Stomach (tissue), 9 donors: ENCODE data around the gene MARK1. TPM values are rescaled to one million over a fixed set of nuclear protein-coding genes. Genes with fewer than 3 reads are reported as not detected.

Experiments
- DNase-seq, 2 donors: peaks; one replicate each; pipeline versions ENCODE4 v3.0.0 to v3.0.0-alpha.2; 2013 to 2019
- H3K27ac ChIP-seq, 5 donors: fragments of 200-600 bp in 4 of 5; sonication (generic) in 4 of 5; one replicate each; pipeline ENCODE4 v1.5.1; 2013 to 2019; ENCODE audit warnings: mild to moderate bottlenecking in 1 of 5, moderate library complexity in 1 of 5
- H3K27me3 ChIP-seq, 3 donors: fragments of 200-600 bp; sonication (generic); one replicate each; pipeline ENCODE4 v1.5.1; 2017 to 2019; ENCODE audit warnings: mixed run types in 1 of 3
- H3K36me3 ChIP-seq, 4 donors: fragments of 200-600 bp; sonication (generic); 1 replicate in 3 of 4; 2 replicates in 1 of 4; pipeline ENCODE4 v1.5.1; 2016 to 2019
- H3K4me1 ChIP-seq, 4 donors: fragments of 200-600 bp; sonication (generic); one replicate each; pipeline ENCODE4 v1.5.1; 2016 to 2019
- H3K4me3 ChIP-seq, 4 donors: fragments of 200-600 bp; sonication (generic) in 3 of 4; one replicate each; pipeline ENCODE4 v1.5.1; 2016 to 2019; ENCODE audit warnings: mild to moderate bottlenecking in 1 of 4
- H3K9me3 ChIP-seq, 4 donors: fragments of 200-600 bp; sonication (generic); one replicate each; pipeline ENCODE4 v1.5.1; 2016 to 2019
- CTCF ChIP-seq, 7 experiments: fragments of 450-650 bp in 4 of 7; fragments of 200-600 bp in 3 of 7; sonication (generic) in 3 of 7; IDR thresholded peaks; one replicate each; pipeline ENCODE4 v1.5.1; 2016 to 2019; ENCODE audit warnings: antibody characterized with exemption in 7 of 7, control low read depth in 2 of 7, mild to moderate bottlenecking in 1 of 7
- EP300 ChIP-seq: sonication (generic); formaldehyde crosslinking; IDR thresholded peaks from one replicate; pipeline ENCODE4 v1.6.1; 2017; ENCODE audit warnings: antibody characterized with exemption
- POLR2A ChIP-seq, 4 donors: fragments of 450-650 bp; IDR thresholded peaks; one replicate each; pipeline ENCODE4 v1.6.1; 2016; ENCODE audit warnings: antibody characterized with exemption in 4 of 4, control low read depth in 2 of 4, mild to moderate bottlenecking in 1 of 4, moderate library complexity in 1 of 4
- POLR2AphosphoS5 ChIP-seq, 3 donors: sonication (generic); formaldehyde crosslinking; IDR thresholded peaks; one replicate each; pipeline ENCODE4 v1.6.1; 2016; ENCODE audit warnings: antibody characterized with exemption in 3 of 3
- WGBS, 5 donors: extraction: QIAGEN DNeasy Blood & Tissue Kit in 3 of 5; methylation state at CpG; one replicate each; pipeline versions ENCODE4 v1.1.5 to v1.1.7; 2013 to 2018; 5-methylcytosine and 5-hydroxymethylcytosine counted together
- intact Hi-C: fragments of 100-400 bp; cut with DNase I; formaldehyde crosslinking; loops from one replicate; pipeline ENCODE4 v1.15.1; 2023; ENCODE audit warnings: low total_unique reads
- polyA plus RNA-seq, 3 donors: library from polyadenylated mRNA; stranded (reverse); fragments of 200-250 nt; gene quantifications; one replicate each; pipeline ENCODE4 v1.2.3, GENCODE V29; 2013
- total RNA-seq, 5 donors: library from RNA; depleted of rRNA; stranded (reverse); fragments of >200 nt; gene quantifications; one replicate each; pipeline versions ENCODE4 v1.1.0 to v1.2.3, GENCODE V29; 2014 to 2016
- donor health status: healthy with polysubstance abuse.
- donor health status: Bipolar disorder and iron deficiency.
- donor health status: healthy.

The MARK1 gene
- total and polyA plus RNA-seq, 8 donors, result 1.7 to 12.7 (median 3.2) TPM; not detected in 1

DNA sequence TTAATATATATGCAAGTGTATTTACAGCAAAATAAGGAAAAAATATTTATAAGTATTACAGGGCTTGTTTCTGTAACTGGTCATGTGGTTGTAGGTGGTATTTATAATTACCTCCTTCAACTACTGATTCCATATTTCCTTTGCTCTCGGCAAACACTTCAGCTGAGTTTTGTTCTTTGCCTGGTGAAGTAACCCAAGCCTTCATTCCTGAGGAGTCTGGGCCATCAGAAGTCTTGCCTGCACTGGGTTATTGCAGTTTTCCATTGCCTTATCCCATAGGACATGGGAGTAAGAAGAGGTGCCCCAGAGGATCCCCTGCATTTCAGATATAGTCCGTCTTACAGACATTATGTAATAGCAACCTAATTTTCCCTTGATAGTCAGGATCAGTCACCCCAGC lies 23.8 kb downstream of the MARK1 start:
- WGBS, 5 donors, result 84 to 95% (median 94%) methylated on average over 2 of the region's 2 CpGs
- Histone ChIP-seq H3K36me3 (no peaks in the 10 kb centered on the region), H3K27ac (no peak overlapping the region)

DNA sequence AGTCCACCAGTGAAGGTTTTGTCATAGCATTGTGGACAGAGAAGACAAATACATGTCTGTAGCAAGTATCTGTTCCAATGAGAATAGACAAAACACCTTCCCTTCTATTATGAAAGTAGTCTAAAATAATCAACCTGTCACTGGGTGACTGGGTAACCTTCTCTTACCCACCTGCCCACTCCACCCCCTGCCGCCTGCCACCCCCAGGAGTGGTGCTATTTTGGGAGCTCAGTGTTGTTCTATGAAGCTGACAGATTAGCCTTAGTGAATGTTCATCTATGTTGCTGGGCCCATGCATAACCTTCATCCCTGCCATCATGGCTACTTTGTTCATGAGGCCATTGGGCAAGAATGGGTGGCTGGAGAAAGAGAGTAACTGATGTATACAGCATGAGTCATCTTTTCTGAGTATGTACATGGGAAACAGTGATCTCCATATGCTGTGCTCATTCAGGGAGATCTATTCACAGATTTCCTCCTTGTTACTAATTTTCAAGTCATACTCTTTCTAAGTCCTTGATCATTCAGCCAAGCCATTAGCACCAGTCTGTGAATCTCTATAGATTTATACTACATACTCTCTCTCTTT lies 24.8 kb downstream of the MARK1 start:
- no peaks in the 10 kb centered on the region for H3K36me3 ChIP-seq
- TF ChIP-seq POLR2AphosphoS5 (IDR thresholded peaks at IDR 0.05) (no peak), POLR2A (IDR thresholded peaks at IDR 0.05) (no peak), EP300 (no peak), CTCF (IDR thresholded peaks at IDR 0.05) (no peak)
- peaks cover 0 to 9% (median 0%) of the 10 kb centered on the region in 4 donors for H3K4me1 ChIP-seq
- no peak for DNase-seq
- intact Hi-C loops, result no loop called here
- 85 to 100% (median 100%) methylated on average over 1 of the region's 1 CpG for WGBS, 5 donors
- H3K27ac ChIP-seq, result no peak overlapping the region
- no peak overlapping the region for H3K4me3 ChIP-seq
- no peaks in the 10 kb centered on the region for H3K27me3 ChIP-seq
- no peaks in the 10 kb centered on the region for H3K9me3 ChIP-seq

More for the DNA sequence above, 23.8 kb downstream of the MARK1 start:
- DNase-seq, result no peak
- no peak for TF ChIP-seq CTCF (IDR thresholded peaks at IDR 0.05)
- no peak for TF ChIP-seq POLR2A (IDR thresholded peaks at IDR 0.05)
- no peak for TF ChIP-seq POLR2AphosphoS5 (IDR thresholded peaks at IDR 0.05)
- TF ChIP-seq EP300, result no peak
- intact Hi-C loops, result no loop called here
- Histone ChIP-seq H3K9me3 (no peaks in the 10 kb centered on the region), H3K4me1 (peaks cover 0 to 9% (median 0%) of the 10 kb centered on the region in 4 donors), H3K4me3 (no peak overlapping the region), H3K27me3 (no peaks in the 10 kb centered on the region)

DNA sequence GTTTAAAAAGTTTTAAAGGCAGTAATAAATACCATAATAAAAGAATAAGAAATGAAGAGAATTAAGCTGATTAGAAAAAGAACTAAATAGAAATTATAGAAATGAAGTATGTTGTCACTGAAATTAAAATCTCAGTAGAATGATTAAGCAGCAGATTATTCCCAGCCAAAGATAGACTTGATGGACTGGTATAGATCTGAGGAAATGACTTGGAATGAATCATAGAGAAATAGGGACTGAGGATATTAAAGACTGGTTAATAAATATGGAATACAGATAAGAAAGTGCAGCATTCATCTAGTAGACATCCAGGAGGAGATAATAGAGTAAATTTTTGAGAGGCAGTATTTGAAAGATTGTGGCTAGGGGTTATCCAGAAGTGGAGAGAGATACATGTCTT lies 28.7 kb downstream of the MARK1 start:
- no peak for DNase-seq
- Histone ChIP-seq H3K9me3 (no peaks in the 10 kb centered on the region), H3K4me1 (no peaks in the 10 kb centered on the region), H3K4me3 (no peak overlapping the region), H3K36me3 (no peaks in the 10 kb centered on the region), H3K27ac (no peak overlapping the region), H3K27me3 (no peaks in the 10 kb centered on the region)
- TF ChIP-seq CTCF (IDR thresholded peaks at IDR 0.05), result no peak
- no peak for TF ChIP-seq POLR2AphosphoS5 (IDR thresholded peaks at IDR 0.05)
- TF ChIP-seq EP300, result no peak
- TF ChIP-seq POLR2A (IDR thresholded peaks at IDR 0.05), result no peak
- intact Hi-C loops, result no loop called here

GRCh38 chr1:220563564-220563963 lies 35.6 kb downstream of the MARK1 start:
- Histone ChIP-seq H3K4me3 (no peak overlapping the region), H3K9me3 (no peaks in the 10 kb centered on the region), H3K36me3 (no peaks in the 10 kb centered on the region), H3K27me3 (no peaks in the 10 kb centered on the region), H3K27ac (no peak overlapping the region), H3K4me1 (peaks cover 0 to 9% (median 0%) of the 10 kb centered on the region in 4 donors)
- intact Hi-C loops, result no loop called here
- no peak for DNase-seq
- WGBS, 5 donors, result 11 to 33% (median 21%) methylated on average over 1 of the region's 1 CpG
- TF ChIP-seq EP300, result no peak
- no peak for TF ChIP-seq POLR2AphosphoS5 (IDR thresholded peaks at IDR 0.05)
- TF ChIP-seq CTCF (IDR thresholded peaks at IDR 0.05), result no peak
